WERI-Rb-1 (cell line): Measurements from ENCODE around the gene SPRED3.

Experiments
- DNase-seq: peaks from one replicate; pipeline ENCODE4 v3.0.0-alpha.2; 2020
- H3K27ac ChIP-seq: fragments of 250-450 bp; sonication (Bioruptor Pico); 2 replicates; pipeline ENCODE4 v1.5.1; 2020; ENCODE audit warnings: mild to moderate bottlenecking, moderate library complexity
- H3K27me3 ChIP-seq: fragments of 250-450 bp; sonication (Bioruptor Pico); 2 replicates; pipeline ENCODE4 v1.5.1; 2021; ENCODE audit warnings: mild to moderate bottlenecking, low read depth, moderate library complexity; ENCODE audit not compliant: insufficient read depth, severe bottlenecking
- H3K36me3 ChIP-seq: fragments of 250-450 bp; sonication (Bioruptor Pico); 2 replicates; pipeline ENCODE4 v1.5.1; 2020; ENCODE audit warnings: mild to moderate bottlenecking, moderate library complexity
- H3K4me3 ChIP-seq: 2 replicates; pipeline ENCODE4 v1.5.1; 2011; ENCODE audit warnings: low read depth, mild to moderate bottlenecking, control low read depth, low read length
- H3K9me3 ChIP-seq: fragments of 250-450 bp; sonication (Bioruptor Pico); 2 replicates; pipeline ENCODE4 v1.5.1; 2021; ENCODE audit warnings: mild to moderate bottlenecking, moderate library complexity; ENCODE audit not compliant: severe bottlenecking
- TF ChIP-seq, protein P1 (sequence below): IDR thresholded peaks from 2 replicates; pipeline ENCODE4 v1.5.1; 2011; ENCODE audit warnings: low read depth, mild to moderate bottlenecking, control low read depth, inconsistent platforms, low read length

SPRED3 gene

DNA sequence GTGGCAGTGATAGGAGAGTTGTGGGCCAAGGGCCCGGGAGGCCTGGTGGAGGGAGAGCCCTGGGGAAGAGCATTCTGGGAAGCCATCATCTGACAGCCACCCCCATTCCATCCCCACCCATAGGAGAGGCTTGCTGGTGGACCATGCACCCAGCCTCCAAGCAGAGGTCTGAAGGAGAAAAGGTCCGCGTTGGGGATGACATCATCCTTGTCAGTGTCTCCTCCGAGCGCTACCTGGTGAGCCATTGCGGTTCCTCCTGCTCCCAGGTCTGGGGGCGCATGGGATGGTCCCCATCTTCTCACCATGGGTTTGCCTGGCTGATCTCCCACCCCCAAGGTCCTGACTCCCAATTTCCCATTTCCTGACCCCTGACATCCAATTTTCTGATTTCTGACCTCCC lies 55.5 kb downstream of the SPRED3 start:
- H3K9me3 ChIP-seq = no peaks in the 10 kb centered on the region
- no peak overlapping the region for H3K27ac ChIP-seq
- TF ChIP-seq, protein P1, sequence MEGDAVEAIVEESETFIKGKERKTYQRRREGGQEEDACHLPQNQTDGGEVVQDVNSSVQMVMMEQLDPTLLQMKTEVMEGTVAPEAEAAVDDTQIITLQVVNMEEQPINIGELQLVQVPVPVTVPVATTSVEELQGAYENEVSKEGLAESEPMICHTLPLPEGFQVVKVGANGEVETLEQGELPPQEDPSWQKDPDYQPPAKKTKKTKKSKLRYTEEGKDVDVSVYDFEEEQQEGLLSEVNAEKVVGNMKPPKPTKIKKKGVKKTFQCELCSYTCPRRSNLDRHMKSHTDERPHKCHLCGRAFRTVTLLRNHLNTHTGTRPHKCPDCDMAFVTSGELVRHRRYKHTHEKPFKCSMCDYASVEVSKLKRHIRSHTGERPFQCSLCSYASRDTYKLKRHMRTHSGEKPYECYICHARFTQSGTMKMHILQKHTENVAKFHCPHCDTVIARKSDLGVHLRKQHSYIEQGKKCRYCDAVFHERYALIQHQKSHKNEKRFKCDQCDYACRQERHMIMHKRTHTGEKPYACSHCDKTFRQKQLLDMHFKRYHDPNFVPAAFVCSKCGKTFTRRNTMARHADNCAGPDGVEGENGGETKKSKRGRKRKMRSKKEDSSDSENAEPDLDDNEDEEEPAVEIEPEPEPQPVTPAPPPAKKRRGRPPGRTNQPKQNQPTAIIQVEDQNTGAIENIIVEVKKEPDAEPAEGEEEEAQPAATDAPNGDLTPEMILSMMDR = no peak
- no peak for DNase-seq
- H3K4me3 ChIP-seq = no peak overlapping the region
- H3K36me3 ChIP-seq = no peaks in the 10 kb centered on the region
- no peaks in the 10 kb centered on the region for H3K27me3 ChIP-seq

DNA sequence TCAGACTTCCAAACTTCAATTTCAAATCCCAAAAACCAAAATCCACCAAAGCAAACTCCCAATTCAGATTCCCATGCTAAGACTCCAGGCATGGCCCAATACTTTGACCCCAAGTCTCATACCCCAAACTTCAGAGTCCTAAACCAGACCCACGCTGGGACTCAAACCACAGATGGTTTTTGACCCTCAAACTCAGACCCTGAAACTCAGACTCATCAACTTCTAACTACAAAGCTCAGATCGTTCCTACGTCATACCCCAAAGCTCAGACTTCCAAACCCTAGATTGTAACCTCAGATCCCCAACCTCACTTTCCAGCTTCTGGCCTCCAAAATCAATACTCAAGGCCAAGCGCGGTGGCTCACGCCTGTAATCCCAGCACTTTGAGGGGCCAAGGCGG lies 56.9 kb downstream of the SPRED3 start:
- no peak overlapping the region for H3K27ac ChIP-seq
- H3K4me3 ChIP-seq = no peak overlapping the region
- no peaks in the 10 kb centered on the region for H3K27me3 ChIP-seq
- no peaks in the 10 kb centered on the region for H3K9me3 ChIP-seq
- no peak for DNase-seq
- TF ChIP-seq, protein P1 = no peak
- H3K36me3 ChIP-seq = no peaks in the 10 kb centered on the region

DNA sequence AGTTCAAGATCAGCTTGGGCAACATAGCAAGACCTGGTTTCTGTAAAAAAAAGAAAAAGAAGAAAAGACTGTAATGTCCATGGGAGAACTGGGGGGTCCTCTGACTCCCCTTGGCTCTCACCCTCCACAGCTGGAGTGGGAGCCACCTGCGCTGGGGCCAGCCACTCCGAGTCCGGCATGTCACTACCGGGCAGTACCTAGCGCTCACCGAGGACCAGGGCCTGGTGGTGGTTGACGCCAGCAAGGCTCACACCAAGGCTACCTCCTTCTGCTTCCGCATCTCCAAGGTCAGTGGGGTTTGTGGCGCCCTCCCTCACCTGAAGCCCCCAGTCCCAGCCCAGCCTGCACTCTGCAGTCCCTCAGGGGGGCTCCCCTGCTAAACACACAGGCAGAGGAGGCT lies 59.7 kb downstream of the SPRED3 start:
- H3K9me3 ChIP-seq = no peaks in the 10 kb centered on the region
- H3K4me3 ChIP-seq = no peak overlapping the region
- H3K36me3 ChIP-seq = no peaks in the 10 kb centered on the region
- no peak overlapping the region for H3K27ac ChIP-seq
- no peak for DNase-seq
- H3K27me3 ChIP-seq = no peaks in the 10 kb centered on the region
- TF ChIP-seq, protein P1 = no peak
